Activated T-helper 17 cell treated with anti-CD3 and anti-CD28 coated beads, Interleukin-2, amount 50 U/mL, for 72 hours (primary cell): ENCODE data around the gene AHSP. TPM values are rescaled to one million over a fixed set of nuclear protein-coding genes. Genes with fewer than 3 reads are reported as not detected.
"Not testable (repeated sequence)": the region's sequence is repeated elsewhere in the genome, so short reads cannot be mapped to it uniquely, and the experiment has no call there.

ENCODE experiments used
- ATAC-seq: fragments of 150-1000 bp; cut with Tn5 transposase; replicated peaks from 2 replicates; pipeline ENCODE4 v1.10.0; 2021; ENCODE audit warnings: mild to moderate bottlenecking, moderate library complexity
- H3K27ac Mint-ChIP-seq: one replicate; pipeline ENCODE4 v1.8.0; 2022; ENCODE audit warnings: mixed read lengths
- H3K27me3 Mint-ChIP-seq: one replicate; pipeline ENCODE4 v1.8.0; 2022; ENCODE audit warnings: mixed read lengths
- H3K36me3 Mint-ChIP-seq: one replicate; pipeline ENCODE4 v1.8.0; 2022; ENCODE audit warnings: low read depth, mild to moderate bottlenecking, mixed read lengths
- H3K4me1 Mint-ChIP-seq: one replicate; pipeline ENCODE4 v1.8.0; 2022; ENCODE audit warnings: mixed read lengths
- H3K4me3 Mint-ChIP-seq: one replicate; pipeline ENCODE4 v1.8.0; 2022; ENCODE audit warnings: mild to moderate bottlenecking, mixed read lengths
- H3K9me3 Mint-ChIP-seq: one replicate; pipeline ENCODE4 v1.8.0; 2022; ENCODE audit warnings: mixed read lengths
- total RNA-seq, 2 donors: library from RNA; stranded (reverse); gene quantifications; one replicate each; pipeline ENCODE4 v1.2.3, GENCODE V29; 2022

The AHSP gene
- total RNA-seq, 2 donors from 2014 or later: not detected

DNA sequence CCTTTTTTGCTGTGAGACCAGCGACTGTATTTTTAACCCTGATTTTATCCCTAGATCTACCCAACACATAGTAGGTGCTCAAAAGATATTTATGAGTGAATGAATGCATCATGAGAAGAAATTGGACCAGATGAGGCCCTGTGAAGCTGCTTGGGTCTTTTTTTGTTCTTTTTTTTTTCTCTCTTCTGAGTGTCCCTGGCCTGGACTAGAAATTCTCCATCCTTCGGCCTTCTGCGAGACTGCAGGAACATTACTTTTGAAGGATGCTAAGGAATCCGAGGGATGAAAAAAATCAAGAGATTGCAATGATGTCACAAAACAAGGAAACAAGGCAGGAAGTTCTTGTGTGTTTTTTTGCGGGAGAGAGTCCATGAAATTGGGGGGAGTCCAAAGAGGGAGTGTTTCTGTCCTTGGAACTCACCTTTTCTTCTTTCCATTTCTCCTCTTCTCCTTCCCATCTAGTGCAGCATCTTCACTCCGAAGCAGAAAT, 18.9 kb upstream of the AHSP start:
- peaks cover 32% of the 10 kb centered on the region for H3K36me3 Mint-ChIP-seq

DNA sequence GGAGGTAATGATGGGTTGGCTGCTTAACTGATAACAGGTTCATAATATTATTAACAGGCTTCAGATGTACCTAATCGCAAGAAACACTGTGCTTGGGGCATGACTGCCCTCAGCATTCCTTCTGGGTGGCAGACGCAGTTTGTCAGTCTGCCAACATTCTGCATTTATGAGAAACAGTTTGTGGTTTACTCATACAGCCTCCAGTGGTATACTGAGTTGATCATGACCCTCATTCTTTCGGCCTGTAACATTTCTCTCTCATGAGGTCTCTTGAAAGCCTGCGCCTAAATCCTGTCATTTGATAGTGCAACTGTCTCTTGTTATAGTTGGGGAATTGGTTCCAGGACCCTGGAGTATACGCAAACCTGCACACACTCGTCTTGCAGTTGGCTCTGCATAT, 14.6 kb upstream of the AHSP start:
- Mint-ChIP-seq H3K4me1 (peaks cover 12% of the 10 kb centered on the region), H3K27me3 (no peaks in the 10 kb centered on the region), H3K4me3 (no peak overlapping the region), H3K27ac (no peak overlapping the region), H3K9me3 (no peaks in the 10 kb centered on the region), H3K36me3 (peaks cover 9% of the 10 kb centered on the region)
- no peak for ATAC-seq

More for the DNA sequence above, 18.9 kb upstream of the AHSP start:
- no peaks in the 10 kb centered on the region for H3K9me3 Mint-ChIP-seq
- H3K27me3 Mint-ChIP-seq: no peaks in the 10 kb centered on the region
- peak overlapping the region; percentile 96 for H3K4me3 Mint-ChIP-seq
- peak overlapping the region; percentile 99 for H3K27ac Mint-ChIP-seq
- peaks cover 24% of the 10 kb centered on the region for H3K4me1 Mint-ChIP-seq
- ATAC-seq: no peak

DNA sequence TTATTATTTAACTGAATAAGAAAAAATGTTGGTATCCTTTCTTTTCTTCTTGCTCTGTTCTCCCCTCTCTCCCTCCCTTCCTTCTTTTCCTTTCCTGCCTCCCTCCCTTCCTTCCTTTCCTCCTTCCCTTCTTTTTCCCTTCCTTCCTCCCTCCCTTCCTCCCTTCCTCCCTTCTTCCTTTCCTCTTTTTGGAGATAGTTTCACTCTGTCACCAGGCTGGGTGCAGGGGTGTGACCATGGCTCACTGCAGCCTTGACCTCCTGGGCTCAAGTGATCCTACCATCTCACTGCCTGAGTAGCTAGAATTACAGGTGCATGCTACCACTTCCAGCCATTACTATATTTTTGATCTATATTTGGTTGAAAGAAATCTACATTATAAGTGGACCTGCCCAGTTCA, 13.8 kb upstream of the AHSP start:
- no peak overlapping the region for H3K27ac Mint-ChIP-seq
- no peak overlapping the region for H3K4me3 Mint-ChIP-seq
- H3K9me3 Mint-ChIP-seq: no peaks in the 10 kb centered on the region
- no peak for ATAC-seq
- H3K36me3 Mint-ChIP-seq: peaks cover 3% of the 10 kb centered on the region
- H3K4me1 Mint-ChIP-seq: peaks cover 9% of the 10 kb centered on the region
- H3K27me3 Mint-ChIP-seq: no peaks in the 10 kb centered on the region

DNA sequence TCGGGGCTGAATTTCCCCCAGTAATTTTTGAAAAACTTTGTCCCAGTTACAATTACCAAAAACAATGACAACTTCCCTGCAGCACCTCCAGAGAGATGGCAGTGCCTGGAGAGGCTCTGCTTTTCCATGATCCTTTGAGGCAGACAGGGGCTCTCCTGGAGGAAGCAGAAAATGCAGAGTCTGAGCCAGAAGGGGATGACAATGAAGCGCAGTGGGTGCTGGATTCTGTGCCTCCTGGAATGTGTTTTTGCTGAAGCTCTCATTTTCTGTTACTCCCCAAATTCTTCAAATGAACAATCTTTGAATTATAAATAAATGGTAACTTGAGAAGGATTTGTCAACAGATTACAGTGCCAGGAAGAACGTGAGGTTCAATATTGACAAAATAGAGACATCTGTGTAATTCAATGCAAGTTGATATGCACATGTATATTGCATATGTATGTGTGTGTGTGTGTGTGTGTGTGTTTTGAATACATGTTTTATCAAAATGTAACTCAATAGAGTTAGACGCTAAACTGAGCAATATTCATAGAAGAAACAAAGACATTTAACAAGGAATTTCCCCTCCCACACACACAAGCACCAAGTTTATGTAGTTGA, 9.8 kb upstream of the AHSP start:
- ATAC-seq: no peak
- Mint-ChIP-seq H3K4me3 (no peak overlapping the region), H3K4me1 (no peaks in the 10 kb centered on the region)

DNA sequence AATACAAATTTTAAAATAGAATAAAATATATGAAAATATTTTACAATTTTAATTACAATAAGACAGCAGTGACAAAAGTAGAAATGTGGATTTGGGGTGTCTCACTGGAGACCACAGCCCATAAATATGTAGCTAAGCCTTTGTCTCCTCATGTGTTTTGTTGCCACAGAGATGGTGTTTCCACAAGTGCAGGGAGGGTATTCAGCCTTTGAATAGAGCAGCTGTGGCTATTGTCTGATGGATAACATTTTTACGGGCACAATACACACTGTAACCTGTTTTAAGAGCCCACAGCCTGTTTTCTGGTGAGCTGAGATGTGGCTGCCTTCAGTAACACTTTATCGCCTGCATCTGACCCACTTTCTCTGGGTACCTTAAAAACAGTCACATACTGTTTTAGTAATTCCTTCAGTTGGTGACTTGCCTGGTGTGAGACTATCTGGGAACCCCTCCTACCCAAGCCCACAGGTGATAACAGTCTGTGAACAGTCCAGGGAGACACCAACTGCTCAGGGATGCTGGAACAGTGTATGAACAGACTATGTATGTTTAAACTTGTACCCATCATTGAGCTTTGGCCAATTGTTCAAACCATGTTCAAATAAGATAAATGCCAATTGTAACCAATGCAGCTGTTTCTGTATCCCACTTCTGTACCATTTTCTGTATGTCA, 7.8 kb upstream of the AHSP start:
- no peaks in the 10 kb centered on the region for H3K4me1 Mint-ChIP-seq
- H3K27me3 Mint-ChIP-seq: no peaks in the 10 kb centered on the region
- H3K27ac Mint-ChIP-seq: no peak overlapping the region
- ATAC-seq: no peak
- no peak overlapping the region for H3K4me3 Mint-ChIP-seq
- H3K36me3 Mint-ChIP-seq: no peaks in the 10 kb centered on the region
- no peaks in the 10 kb centered on the region for H3K9me3 Mint-ChIP-seq

More for the DNA sequence above, 9.8 kb upstream of the AHSP start:
- Mint-ChIP-seq H3K36me3 (no peaks in the 10 kb centered on the region), H3K9me3 (no peaks in the 10 kb centered on the region), H3K27me3 (no peaks in the 10 kb centered on the region), H3K27ac (no peak overlapping the region)

DNA sequence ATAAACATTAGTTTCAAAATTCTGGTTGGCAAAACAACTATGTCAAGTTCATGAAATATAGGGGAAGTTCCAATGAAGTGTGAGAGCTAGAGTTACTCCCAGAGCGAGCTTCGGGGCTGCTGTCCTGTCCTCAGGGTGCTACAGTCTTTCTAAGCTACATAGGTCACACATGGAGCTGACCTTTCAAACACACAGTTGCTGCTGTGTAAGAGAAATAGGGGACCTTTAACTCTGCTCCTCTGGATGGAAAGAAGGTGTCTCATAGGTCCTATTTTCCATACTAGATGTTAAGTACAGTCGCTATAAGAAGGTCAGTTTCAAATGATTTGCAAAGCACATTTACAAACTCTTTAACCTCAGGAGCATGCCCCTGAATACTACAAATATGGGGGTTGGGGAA, 6.3 kb upstream of the AHSP start:
- no peak overlapping the region for H3K4me3 Mint-ChIP-seq
- no peaks in the 10 kb centered on the region for H3K36me3 Mint-ChIP-seq
- no peak overlapping the region for H3K27ac Mint-ChIP-seq
- H3K4me1 Mint-ChIP-seq: no peaks in the 10 kb centered on the region
- ATAC-seq: no peak
- H3K27me3 Mint-ChIP-seq: no peaks in the 10 kb centered on the region
- H3K9me3 Mint-ChIP-seq: no peaks in the 10 kb centered on the region

DNA sequence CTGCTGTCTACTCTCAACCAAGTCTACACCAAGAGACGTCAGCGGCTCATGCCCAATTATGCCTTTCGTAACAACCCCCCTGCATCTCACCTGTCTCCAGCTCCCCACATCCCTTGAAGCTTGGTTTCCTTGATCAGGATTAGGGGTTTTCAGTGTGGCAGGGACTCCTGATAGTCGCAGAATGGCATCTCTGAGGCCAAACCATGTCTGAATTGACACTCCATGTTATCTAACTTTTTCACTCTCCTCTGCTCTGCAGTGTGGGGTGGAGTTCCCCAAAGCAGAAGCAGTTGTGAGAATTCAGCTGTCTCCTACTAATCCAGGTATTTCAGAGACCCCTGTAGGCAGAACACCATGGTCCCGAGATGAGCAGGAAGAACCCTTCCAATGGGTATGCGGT, 5.6 kb upstream of the AHSP start:
- no peaks in the 10 kb centered on the region for H3K9me3 Mint-ChIP-seq
- no peak for ATAC-seq
- H3K4me3 Mint-ChIP-seq: no peak overlapping the region
- H3K36me3 Mint-ChIP-seq: no peaks in the 10 kb centered on the region
- H3K4me1 Mint-ChIP-seq: no peaks in the 10 kb centered on the region
- H3K27ac Mint-ChIP-seq: no peak overlapping the region
- H3K27me3 Mint-ChIP-seq: no peaks in the 10 kb centered on the region

DNA sequence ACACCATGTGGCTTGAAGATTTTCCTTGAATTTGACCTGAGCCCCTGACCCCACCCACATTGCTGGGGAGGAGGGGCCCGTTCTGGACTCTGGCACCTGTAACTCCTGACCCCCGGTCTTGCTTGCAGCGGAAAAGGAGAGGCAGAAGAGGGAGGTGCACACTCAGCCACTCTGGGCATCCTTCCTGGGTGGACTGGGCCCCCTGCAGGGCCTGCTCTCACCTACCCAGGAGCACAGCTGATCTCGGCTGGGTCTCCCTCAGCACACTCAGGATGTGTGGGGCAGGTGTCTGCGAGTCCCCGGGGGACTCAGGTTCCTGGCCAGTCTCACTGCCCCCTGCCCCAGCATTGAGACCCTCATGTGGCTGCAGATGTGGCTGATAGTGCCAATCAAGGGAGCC, 3.9 kb upstream of the AHSP start:
- not testable (repeated sequence) for ATAC-seq, H3K4me1 Mint-ChIP-seq, H3K27ac Mint-ChIP-seq, H3K9me3 Mint-ChIP-seq, H3K36me3 Mint-ChIP-seq, H3K4me3 Mint-ChIP-seq
- peaks cover 13% of the 10 kb centered on the region for H3K27me3 Mint-ChIP-seq

DNA sequence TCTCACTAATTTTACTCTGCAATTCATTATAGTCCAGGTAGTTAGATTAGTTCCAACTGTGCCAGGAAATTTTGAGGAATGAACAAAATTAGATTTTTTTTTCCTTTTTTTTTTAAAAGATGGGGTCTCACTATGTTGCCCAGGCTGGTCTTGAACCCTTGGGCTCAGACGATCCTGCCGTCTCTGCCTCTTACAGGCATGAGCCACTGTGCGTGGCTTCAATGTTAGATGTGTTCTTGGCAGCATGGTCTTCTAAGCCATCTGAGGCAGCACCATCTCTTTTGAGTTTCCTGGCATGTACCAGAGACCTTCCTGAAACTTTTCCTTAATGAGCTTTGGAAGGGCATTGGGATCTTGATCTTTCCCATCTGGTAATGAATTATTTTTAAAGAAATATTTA, 2.6 kb upstream of the AHSP start:
- Mint-ChIP-seq H3K4me3 (no peak overlapping the region), H3K4me1 (no peaks in the 10 kb centered on the region)
- no peak for ATAC-seq

DNA sequence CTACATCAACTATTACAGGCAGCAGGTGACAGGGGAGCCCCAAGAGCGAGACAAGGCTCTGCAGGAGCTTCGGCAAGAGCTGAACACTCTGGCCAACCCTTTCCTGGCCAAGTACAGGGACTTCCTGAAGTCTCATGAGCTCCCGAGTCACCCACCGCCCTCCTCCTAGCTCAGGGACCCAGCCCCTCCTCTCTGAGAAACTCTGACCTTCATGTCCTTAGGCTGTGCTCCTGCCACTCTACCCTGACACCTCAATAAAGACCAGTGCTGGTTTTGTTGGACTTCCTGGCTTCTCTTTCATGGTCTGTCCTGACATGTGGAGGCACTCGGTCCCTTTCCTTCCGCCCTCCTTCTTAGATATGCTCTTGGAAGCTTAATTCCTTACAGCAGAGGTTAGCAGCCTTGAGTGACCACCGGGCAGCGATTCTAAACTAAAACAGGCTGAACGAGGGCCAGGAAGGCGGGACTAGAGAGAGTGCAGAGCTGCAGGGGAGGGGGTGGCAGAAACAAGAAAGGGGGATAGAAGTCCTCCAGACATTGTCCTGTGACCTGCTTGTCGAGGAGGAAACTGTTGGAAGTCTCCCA, 915 bp downstream of the AHSP start:
- Mint-ChIP-seq H3K9me3 (no peaks in the 10 kb centered on the region), H3K27ac (no peak overlapping the region), H3K27me3 (peaks cover 22% of the 10 kb centered on the region), H3K4me1 (no peaks in the 10 kb centered on the region), H3K36me3 (no peaks in the 10 kb centered on the region), H3K4me3 (peak overlapping the region; percentile 26)
- no peak for ATAC-seq

More for the DNA sequence above, 2.6 kb upstream of the AHSP start:
- no peaks in the 10 kb centered on the region for H3K36me3 Mint-ChIP-seq
- H3K27ac Mint-ChIP-seq: no peak overlapping the region
- H3K27me3 Mint-ChIP-seq: peaks cover 20% of the 10 kb centered on the region
- H3K9me3 Mint-ChIP-seq: no peaks in the 10 kb centered on the region

DNA sequence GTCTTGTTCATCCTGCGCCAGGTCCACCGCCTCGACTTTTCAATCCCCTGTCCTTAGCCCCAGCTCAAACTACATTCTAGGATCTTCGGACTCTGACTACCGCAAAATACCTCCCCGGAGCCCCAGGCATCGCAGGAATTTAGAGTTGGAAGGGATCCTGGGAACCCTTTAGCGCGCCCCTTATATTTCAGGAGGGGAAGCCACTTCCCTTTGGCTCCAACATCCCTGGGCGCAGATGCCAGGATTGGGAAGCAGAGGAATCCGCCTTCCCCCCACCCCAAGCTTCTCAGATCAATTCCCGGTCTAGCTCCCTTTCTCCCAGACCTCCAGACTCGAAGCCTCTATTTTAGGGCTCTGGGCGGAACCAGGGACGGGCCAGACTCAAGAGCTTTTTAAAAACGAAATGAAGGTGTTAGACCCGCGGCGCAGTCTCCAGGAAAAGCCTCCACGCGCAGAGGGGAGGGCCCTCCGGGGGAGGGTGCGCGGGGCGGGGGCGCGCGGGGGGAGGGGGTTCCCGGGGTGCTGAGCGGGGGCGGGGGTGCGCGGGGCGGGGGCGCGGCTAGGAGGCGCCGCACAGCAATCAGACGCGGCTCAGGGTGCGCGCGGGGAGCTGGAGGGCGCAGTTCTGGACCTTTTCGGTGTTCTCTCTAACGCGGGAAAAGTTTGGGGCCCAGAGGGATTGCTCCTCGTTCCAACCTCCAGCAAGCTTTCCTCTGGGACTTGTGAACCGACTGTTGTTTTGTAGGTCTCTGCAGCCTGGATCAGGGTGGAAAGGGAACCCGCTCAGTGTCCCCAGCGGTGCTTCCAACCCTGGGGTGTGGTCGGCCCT, 1.6 kb downstream of the AHSP start:
- Mint-ChIP-seq H3K9me3 (no peaks in the 10 kb centered on the region), H3K36me3 (no peaks in the 10 kb centered on the region), H3K27me3 (peaks cover 22% of the 10 kb centered on the region), H3K4me1 (no peaks in the 10 kb centered on the region), H3K27ac (no peak overlapping the region), H3K4me3 (peak overlapping the region; percentile 26)
- ATAC-seq: no peak

DNA sequence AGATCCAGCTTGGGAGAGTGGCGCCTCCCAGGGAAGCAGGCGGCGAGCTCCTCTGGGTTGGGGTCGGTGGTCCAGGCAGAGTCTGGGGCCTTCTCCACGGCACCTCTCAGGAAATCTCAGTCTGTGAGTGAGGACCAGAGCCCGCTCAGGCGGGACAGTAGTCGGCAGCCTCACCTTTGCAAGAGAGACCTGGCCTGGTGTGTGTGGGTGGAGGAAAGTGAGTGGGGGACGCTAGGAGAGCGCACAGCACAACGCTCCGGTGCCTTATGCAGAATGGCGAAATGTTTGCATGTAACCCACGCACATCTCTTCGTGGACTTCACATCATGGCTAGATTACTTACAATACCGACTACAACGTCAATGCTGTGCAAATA, 2.2 kb downstream of the AHSP start:
- no peaks in the 10 kb centered on the region for H3K4me1 Mint-ChIP-seq
- peaks cover 22% of the 10 kb centered on the region for H3K27me3 Mint-ChIP-seq
- no peaks in the 10 kb centered on the region for H3K36me3 Mint-ChIP-seq
- no peak overlapping the region for H3K27ac Mint-ChIP-seq
- no peak overlapping the region for H3K4me3 Mint-ChIP-seq
- no peak for ATAC-seq
- H3K9me3 Mint-ChIP-seq: no peaks in the 10 kb centered on the region

DNA sequence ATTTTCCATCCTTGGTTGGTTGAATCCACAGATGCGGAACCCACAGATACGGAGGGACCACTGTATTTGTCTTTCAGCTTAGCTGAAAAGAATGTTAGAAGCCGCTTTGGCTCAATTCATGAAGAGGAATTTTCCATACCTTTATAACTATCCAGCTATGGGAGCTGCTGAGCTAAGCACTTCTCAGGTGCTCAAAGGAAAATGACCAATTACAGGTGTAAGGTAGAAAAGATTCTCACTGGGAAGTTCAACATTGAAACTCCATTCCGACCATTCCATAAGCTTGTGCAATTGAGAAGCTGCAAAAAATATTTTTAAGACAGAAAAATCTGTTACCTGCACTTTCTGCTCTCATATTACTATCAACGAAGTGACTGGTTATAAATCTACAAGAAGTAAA, 2.7 kb downstream of the AHSP start:
- H3K4me3 Mint-ChIP-seq: no peak overlapping the region
- no peak overlapping the region for H3K27ac Mint-ChIP-seq
- H3K4me1 Mint-ChIP-seq: no peaks in the 10 kb centered on the region

DNA sequence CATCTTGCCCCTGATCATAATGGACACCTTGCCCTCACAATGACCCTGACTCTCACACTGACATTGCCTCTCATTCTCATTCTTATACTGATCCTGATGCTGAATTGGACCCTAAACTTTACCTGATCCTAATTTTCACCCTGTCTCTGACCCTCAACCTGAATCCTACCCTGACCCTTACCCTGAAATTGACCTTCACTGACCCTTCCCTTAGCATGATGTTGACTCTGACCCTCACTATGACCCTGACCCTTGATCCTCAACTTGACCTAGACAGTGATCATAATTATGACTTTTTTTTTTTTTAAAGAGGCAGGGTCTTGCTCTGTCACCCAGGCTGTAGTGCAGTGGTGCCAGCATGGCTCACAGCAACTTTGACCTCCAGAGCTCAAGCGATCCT, 3.4 kb downstream of the AHSP start:
- peaks cover 26% of the 10 kb centered on the region for H3K27me3 Mint-ChIP-seq
- no peak for ATAC-seq
- no peaks in the 10 kb centered on the region for H3K9me3 Mint-ChIP-seq
- H3K4me1 Mint-ChIP-seq: no peaks in the 10 kb centered on the region
- H3K4me3 Mint-ChIP-seq: no peak overlapping the region
- no peak overlapping the region for H3K27ac Mint-ChIP-seq
- no peaks in the 10 kb centered on the region for H3K36me3 Mint-ChIP-seq

More for the DNA sequence above, 2.7 kb downstream of the AHSP start:
- H3K36me3 Mint-ChIP-seq: no peaks in the 10 kb centered on the region
- H3K9me3 Mint-ChIP-seq: no peaks in the 10 kb centered on the region
- ATAC-seq: no peak
- H3K27me3 Mint-ChIP-seq: peaks cover 22% of the 10 kb centered on the region
